ENCODE results near the gene POLR3B. TPM values are rescaled to one million over a fixed set of nuclear protein-coding genes. Genes with fewer than 3 reads are reported as not detected.

Gene POLR3B
- total and polyA plus RNA-seq, 2 of the 13 experiments (the other 11 are each of a cell fraction or from before 2014, with no cell fraction given): 4.8 to 13.1 TPM

DNA sequence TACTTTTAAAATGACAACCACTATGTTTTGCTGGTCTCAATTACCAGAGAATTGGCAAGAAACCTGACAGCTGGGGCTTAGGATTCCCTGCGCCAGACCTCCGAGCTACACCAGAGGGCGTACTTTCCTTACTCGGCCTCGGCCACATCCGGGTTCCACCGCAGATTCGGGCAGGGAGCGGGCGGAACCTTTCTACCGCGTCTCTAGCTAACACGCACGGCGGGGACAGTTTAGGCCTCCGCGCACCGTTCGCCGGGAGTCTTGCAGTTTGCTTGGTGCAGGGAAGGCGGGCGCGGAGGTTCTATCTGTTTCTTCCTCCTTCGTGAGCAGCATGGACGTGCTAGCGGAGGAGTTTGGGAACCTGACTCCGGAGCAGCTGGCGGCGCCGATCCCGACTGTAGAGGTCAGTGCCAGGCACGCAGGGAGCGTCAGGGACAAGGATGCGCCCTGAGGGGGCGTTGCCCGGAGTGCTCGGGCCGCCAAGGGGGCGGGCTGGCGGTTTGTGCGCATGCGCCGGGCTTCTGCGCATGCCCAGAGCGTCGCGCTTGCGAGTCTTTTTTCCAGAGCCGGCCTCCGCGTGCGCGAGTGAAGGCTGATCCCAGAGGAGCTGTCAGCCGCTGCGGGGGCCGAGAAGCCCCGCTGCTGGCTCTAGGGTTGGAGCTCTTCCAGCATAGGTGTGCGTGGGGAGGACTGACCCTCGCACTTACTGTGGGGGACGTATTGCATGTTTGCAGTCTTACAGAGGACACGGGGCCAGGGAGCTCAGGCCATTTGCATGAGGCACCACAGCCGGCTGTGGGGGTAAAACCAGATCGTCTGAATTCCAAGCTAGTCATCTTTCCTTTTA lies at the start of gene POLR3B (continued):
- TF ChIP-seq, protein P1, sequence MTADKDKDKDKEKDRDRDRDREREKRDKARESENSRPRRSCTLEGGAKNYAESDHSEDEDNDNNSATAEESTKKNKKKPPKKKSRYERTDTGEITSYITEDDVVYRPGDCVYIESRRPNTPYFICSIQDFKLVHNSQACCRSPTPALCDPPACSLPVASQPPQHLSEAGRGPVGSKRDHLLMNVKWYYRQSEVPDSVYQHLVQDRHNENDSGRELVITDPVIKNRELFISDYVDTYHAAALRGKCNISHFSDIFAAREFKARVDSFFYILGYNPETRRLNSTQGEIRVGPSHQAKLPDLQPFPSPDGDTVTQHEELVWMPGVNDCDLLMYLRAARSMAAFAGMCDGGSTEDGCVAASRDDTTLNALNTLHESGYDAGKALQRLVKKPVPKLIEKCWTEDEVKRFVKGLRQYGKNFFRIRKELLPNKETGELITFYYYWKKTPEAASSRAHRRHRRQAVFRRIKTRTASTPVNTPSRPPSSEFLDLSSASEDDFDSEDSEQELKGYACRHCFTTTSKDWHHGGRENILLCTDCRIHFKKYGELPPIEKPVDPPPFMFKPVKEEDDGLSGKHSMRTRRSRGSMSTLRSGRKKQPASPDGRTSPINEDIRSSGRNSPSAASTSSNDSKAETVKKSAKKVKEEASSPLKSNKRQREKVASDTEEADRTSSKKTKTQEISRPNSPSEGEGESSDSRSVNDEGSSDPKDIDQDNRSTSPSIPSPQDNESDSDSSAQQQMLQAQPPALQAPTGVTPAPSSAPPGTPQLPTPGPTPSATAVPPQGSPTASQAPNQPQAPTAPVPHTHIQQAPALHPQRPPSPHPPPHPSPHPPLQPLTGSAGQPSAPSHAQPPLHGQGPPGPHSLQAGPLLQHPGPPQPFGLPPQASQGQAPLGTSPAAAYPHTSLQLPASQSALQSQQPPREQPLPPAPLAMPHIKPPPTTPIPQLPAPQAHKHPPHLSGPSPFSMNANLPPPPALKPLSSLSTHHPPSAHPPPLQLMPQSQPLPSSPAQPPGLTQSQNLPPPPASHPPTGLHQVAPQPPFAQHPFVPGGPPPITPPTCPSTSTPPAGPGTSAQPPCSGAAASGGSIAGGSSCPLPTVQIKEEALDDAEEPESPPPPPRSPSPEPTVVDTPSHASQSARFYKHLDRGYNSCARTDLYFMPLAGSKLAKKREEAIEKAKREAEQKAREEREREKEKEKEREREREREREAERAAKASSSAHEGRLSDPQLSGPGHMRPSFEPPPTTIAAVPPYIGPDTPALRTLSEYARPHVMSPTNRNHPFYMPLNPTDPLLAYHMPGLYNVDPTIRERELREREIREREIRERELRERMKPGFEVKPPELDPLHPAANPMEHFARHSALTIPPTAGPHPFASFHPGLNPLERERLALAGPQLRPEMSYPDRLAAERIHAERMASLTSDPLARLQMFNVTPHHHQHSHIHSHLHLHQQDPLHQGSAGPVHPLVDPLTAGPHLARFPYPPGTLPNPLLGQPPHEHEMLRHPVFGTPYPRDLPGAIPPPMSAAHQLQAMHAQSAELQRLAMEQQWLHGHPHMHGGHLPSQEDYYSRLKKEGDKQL (CRISPR knock-in tag; IDR thresholded peaks at IDR 0.05; ENCODE audit: low read depth): peak; percentile 57; the same call in 1 of the 2 replicates
- TF ChIP-seq ZNF704 (CRISPR knock-in tag; IDR thresholded peaks at IDR 0.05; ENCODE audit: borderline replicate concordance): peak; percentile 72; the same call in 1 of the 2 replicates
- TF ChIP-seq CAMTA2 (CRISPR knock-in tag; IDR thresholded peaks at IDR 0.05; ENCODE audit: borderline replicate concordance): peak; percentile 98; the same call in 1 of the 2 replicates
- TF ChIP-seq ZNF589 (CRISPR knock-in tag; conservative IDR thresholded peaks at IDR 0.05): peak; percentile 31; the same call in 1 of the 2 replicates
- TF ChIP-seq ZNF451 (CRISPR knock-in tag; IDR thresholded peaks at IDR 0.05): peak; percentile 74
- TF ChIP-seq POGZ (CRISPR knock-in tag; IDR thresholded peaks at IDR 0.05): peak; percentile 95
- no peak for TF ChIP-seq SIN3A (IDR thresholded peaks at IDR 0.05; ENCODE audit: borderline replicate concordance, low read depth, low read length)
- peak in 1 of 2 experiments; percentile 99; a peak in 2 of 4 replicates for TF ChIP-seq KLF16 (CRISPR knock-in tag; IDR thresholded peaks at IDR 0.05)
- TF ChIP-seq ZNF772 (CRISPR knock-in tag; IDR thresholded peaks at IDR 0.05): peak; percentile 89
- peak; percentile 89 for TF ChIP-seq NKX3-1 (CRISPR knock-in tag; IDR thresholded peaks at IDR 0.05)
- peak; percentile 85 for TF ChIP-seq JUN (CRISPR knock-in tag; IDR thresholded peaks at IDR 0.05)
- TF ChIP-seq ZFP36 (IDR thresholded peaks at IDR 0.05; ENCODE audit: borderline replicate concordance, low read depth, low read length, partially characterized antibody): no peak
- peak; percentile 85; the same call in 1 of the 2 replicates for TF ChIP-seq ZNF569 (CRISPR knock-in tag; IDR thresholded peaks at IDR 0.05; ENCODE audit: borderline replicate concordance)
- TF ChIP-seq FOXM1 (CRISPR knock-in tag; IDR thresholded peaks at IDR 0.05): no peak
- TF ChIP-seq JUND (CRISPR knock-in tag; IDR thresholded peaks at IDR 0.05): peak; percentile 73
- TF ChIP-seq PRDM10 (CRISPR knock-in tag; IDR thresholded peaks at IDR 0.05; ENCODE audit: low read depth): peak; percentile 85
- TF ChIP-seq NCOA2 (CRISPR knock-in tag; IDR thresholded peaks at IDR 0.05): no peak; the same call in none of the 2 replicates
- no peak for TF ChIP-seq TEAD2 (CRISPR knock-in tag; IDR thresholded peaks at IDR 0.05)
